NT2/D1 (cell line): ENCODE measurements around the gene SKOR2.

Experiments
- YY1 ChIP-seq: IDR thresholded peaks from 2 replicates; pipeline ENCODE4 v1.6.1; 2011; ENCODE audit not compliant: insufficient read length, insufficient read depth
- ZNF274 ChIP-seq: IDR thresholded peaks from 2 replicates; pipeline ENCODE4 v1.6.1; 2011; ENCODE audit warnings: mild to moderate bottlenecking, low read depth, low read length

GRCh38 chr18:47172476-47172875 lies 79.0 kb downstream of the SKOR2 start:
- TF ChIP-seq ZNF274 (no peak), YY1 (no peak)
